ENCODE data around the gene ADGRA3. TPM values are rescaled to one million over a fixed set of nuclear protein-coding genes. Genes with fewer than 3 reads are reported as not detected.

The ADGRA3 gene
- total RNA-seq, 6 experiments from 2014 or later = 25.0 to 146 (median 60.2) TPM

DNA sequence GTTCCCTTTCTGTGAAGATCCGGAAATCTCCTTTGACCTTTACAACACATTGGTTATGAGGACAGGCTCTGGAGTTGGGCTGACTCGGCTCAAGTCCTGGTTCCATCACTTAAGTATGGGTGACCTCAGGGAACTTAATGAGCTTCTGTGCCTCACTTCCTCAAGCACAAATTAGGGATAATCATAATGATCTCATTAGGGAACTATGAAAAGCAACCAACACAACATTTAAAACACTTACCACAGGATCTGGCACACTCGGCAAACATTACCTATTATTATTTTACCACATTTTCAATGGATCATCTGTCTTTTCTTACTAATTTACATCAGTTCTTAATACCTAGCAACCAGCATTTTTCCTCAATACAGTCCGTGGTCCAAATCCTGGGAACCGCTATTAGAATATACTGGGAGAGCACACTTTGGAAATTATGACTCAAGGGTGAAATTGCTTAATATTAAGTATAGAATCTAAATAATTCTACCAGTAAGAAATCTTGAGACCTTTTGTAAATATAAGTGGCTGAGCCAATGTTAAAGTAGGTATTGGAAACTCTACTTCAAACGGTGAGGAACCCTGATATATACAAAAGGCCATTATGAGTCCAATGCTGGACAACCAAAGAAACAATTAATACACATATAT, 19.6 kb downstream of the ADGRA3 start:
- Histone ChIP-seq H3K27ac (no peak overlapping the region), H3K4me3 (no peak overlapping the region), H3K27me3 (no peaks in the 10 kb centered on the region), H3K36me3 (no peaks in the 10 kb centered on the region), H3K4me1 (peaks cover 0 to 17% (median 6%) of the 10 kb centered on the region in 4 donors), H3K9me3 (no peaks in the 10 kb centered on the region)
- ATAC-seq (no peak), DNase-seq (no peak)
- 82% methylated on average over 6 of the region's 6 CpGs for WGBS (ENCODE audit: insufficient coverage, low coverage, low lambda C conversion rate, missing lambda C conversion rate)
- intact Hi-C loops (cut with DNase I) = no loop called here
- TF ChIP-seq POLR2A (IDR thresholded peaks at IDR 0.05) (no peak), CTCF (IDR thresholded peaks at IDR 0.05) (no peak)

DNA sequence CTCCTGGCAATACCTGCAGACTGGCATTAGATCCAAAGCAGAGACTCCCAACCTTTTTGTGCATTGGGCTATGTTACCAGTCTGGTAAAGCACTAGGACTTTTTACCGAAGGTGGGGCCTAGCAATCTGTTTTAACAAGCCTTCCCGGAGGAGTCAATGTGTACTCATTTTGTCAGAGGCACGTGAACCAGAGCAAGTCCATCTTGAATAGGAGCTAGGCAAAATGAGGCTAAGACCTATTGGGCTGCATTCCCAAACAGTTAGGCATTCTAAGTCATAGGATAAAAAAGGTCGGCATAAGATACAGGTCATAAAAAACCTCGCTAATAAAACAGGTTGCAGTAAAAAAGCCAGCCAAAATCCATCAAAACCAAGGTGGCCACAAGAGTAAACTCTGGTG, 22.3 kb downstream of the ADGRA3 start:
- Histone ChIP-seq H3K36me3 (no peaks in the 10 kb centered on the region), H3K9me3 (no peaks in the 10 kb centered on the region), H3K4me1 (no peaks in the 10 kb centered on the region), H3K4me3 (no peak overlapping the region), H3K27ac (no peak overlapping the region), H3K27me3 (no peaks in the 10 kb centered on the region)
- 87% methylated on average over 4 of the region's 5 CpGs for WGBS (ENCODE audit: insufficient coverage, low coverage, low lambda C conversion rate, missing lambda C conversion rate)
- TF ChIP-seq POLR2A (IDR thresholded peaks at IDR 0.05) (no peak), CTCF (IDR thresholded peaks at IDR 0.05) (no peak)
- ATAC-seq (no peak), DNase-seq (no peak)
- intact Hi-C loops (cut with DNase I) = no loop called here

DNA sequence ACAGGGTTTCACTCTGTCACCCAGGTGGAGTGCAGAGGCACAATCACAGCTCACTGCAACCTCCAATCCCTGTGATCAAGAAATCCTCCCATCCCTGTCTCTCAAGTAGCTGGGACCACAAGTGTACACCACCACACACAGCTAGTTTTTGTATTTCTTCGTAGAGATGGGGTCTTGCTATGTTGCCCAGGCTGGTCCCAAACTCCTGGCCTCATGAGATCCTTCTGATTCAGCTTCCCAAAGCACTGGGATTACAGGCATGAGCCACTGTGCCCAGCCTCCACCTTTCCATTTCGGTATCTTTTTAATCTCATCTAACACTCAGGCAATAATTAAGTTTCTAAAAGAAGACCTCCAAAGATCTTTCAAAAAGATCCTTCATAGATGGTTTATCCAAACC, 22.9 kb downstream of the ADGRA3 start:
- DNase-seq (no peak), ATAC-seq (no peak)
- no peak overlapping the region for H3K27ac ChIP-seq
- no peaks in the 10 kb centered on the region for H3K4me1 ChIP-seq
- H3K4me3 ChIP-seq = no peak overlapping the region
- no peaks in the 10 kb centered on the region for H3K36me3 ChIP-seq
- H3K27me3 ChIP-seq = no peaks in the 10 kb centered on the region
- no peak for TF ChIP-seq POLR2A (IDR thresholded peaks at IDR 0.05)
- no peak for TF ChIP-seq CTCF (IDR thresholded peaks at IDR 0.05)
- WGBS (ENCODE audit: insufficient coverage, low coverage, low lambda C conversion rate, missing lambda C conversion rate) = 88% methylated on average over 2 of the region's 2 CpGs
- intact Hi-C loops (cut with DNase I) = no loop called here
- no peaks in the 10 kb centered on the region for H3K9me3 ChIP-seq

- WGBS (ENCODE audit: insufficient coverage, low coverage, low lambda C conversion rate, missing lambda C conversion rate) = 98% methylated on average over 6 of the region's 6 CpGs
- TF ChIP-seq CTCF (IDR thresholded peaks at IDR 0.05) (no peak), POLR2A (IDR thresholded peaks at IDR 0.05) (no peak)
- no peak overlapping the region for H3K27ac ChIP-seq
- no peak overlapping the region for H3K4me3 ChIP-seq
- H3K4me1 ChIP-seq = no peaks in the 10 kb centered on the region
- H3K9me3 ChIP-seq = no peaks in the 10 kb centered on the region
- no peaks in the 10 kb centered on the region for H3K36me3 ChIP-seq
- ATAC-seq (no peak), DNase-seq (no peak)
- no peaks in the 10 kb centered on the region for H3K27me3 ChIP-seq
- intact Hi-C loops (cut with DNase I) = no loop called here
Observed at GRCh38 chr4:22491939-22492338, 23.9 kb downstream of the ADGRA3 start.
